Measurements from ENCODE around the gene USHBP1. TPM values are rescaled to one million over a fixed set of nuclear protein-coding genes. Genes with fewer than 3 reads are reported as not detected.

USHBP1 gene
- total RNA-seq, 1 donor from 2014 or later: not detected

- H3K27ac Mint-ChIP-seq (ENCODE audit: unreplicated experiment): no peak overlapping the region
- peak; percentile 63 for DNase-seq
- peaks cover 7% of the 10 kb centered on the region for H3K27me3 Mint-ChIP-seq (ENCODE audit: unreplicated experiment)
- peaks cover 5% of the 10 kb centered on the region for H3K36me3 Mint-ChIP-seq (ENCODE audit: unreplicated experiment)
- peaks cover 7% of the 10 kb centered on the region for H3K9me3 Mint-ChIP-seq (ENCODE audit: unreplicated experiment)
- TF ChIP-seq CTCF (IDR thresholded peaks at IDR 0.05; ENCODE audit: partially characterized antibody, unreplicated experiment): peak; percentile 66
- H3K4me3 Mint-ChIP-seq (ENCODE audit: unreplicated experiment): no peak overlapping the region
- H3K4me1 Mint-ChIP-seq (ENCODE audit: low read depth, unreplicated experiment): peaks cover 4% of the 10 kb centered on the region
Measured at GRCh38 chr19:17205237-17206140, 59.1 kb downstream of the USHBP1 start.

- Mint-ChIP-seq H3K9me3 (ENCODE audit: unreplicated experiment) (peaks cover 4% of the 10 kb centered on the region), H3K27ac (ENCODE audit: unreplicated experiment) (no peak overlapping the region), H3K36me3 (ENCODE audit: unreplicated experiment) (peaks cover 12% of the 10 kb centered on the region), H3K4me1 (ENCODE audit: low read depth, unreplicated experiment) (no peaks in the 10 kb centered on the region), H3K4me3 (ENCODE audit: unreplicated experiment) (no peak overlapping the region), H3K27me3 (ENCODE audit: unreplicated experiment) (peaks cover 9% of the 10 kb centered on the region)
- no peak for DNase-seq
- TF ChIP-seq CTCF (IDR thresholded peaks at IDR 0.05; ENCODE audit: partially characterized antibody, unreplicated experiment): no peak
Measured at GRCh38 chr19:17202713-17203112, 61.8 kb downstream of the USHBP1 start.

- Mint-ChIP-seq H3K4me3 (ENCODE audit: unreplicated experiment) (no peak overlapping the region), H3K27ac (ENCODE audit: unreplicated experiment) (no peak overlapping the region)
Measured at GRCh38 chr19:17202249-17202648, 62.3 kb downstream of the USHBP1 start.

GRCh38 chr19:17200408-17201079 is 64.0 kb downstream of the USHBP1 start:
- H3K9me3 Mint-ChIP-seq (ENCODE audit: unreplicated experiment): peaks cover 8% of the 10 kb centered on the region
- no peak overlapping the region for H3K4me3 Mint-ChIP-seq (ENCODE audit: unreplicated experiment)
- no peak for DNase-seq
- no peaks in the 10 kb centered on the region for H3K4me1 Mint-ChIP-seq (ENCODE audit: low read depth, unreplicated experiment)
- no peak for TF ChIP-seq CTCF (IDR thresholded peaks at IDR 0.05; ENCODE audit: partially characterized antibody, unreplicated experiment)
- peaks cover 7% of the 10 kb centered on the region for H3K27me3 Mint-ChIP-seq (ENCODE audit: unreplicated experiment)
- H3K36me3 Mint-ChIP-seq (ENCODE audit: unreplicated experiment): peaks cover 22% of the 10 kb centered on the region
- H3K27ac Mint-ChIP-seq (ENCODE audit: unreplicated experiment): no peak overlapping the region

More at GRCh38 chr19:17202249-17202648, 62.3 kb downstream of the USHBP1 start:
- Mint-ChIP-seq H3K36me3 (ENCODE audit: unreplicated experiment) (peaks cover 13% of the 10 kb centered on the region), H3K4me1 (ENCODE audit: low read depth, unreplicated experiment) (no peaks in the 10 kb centered on the region), H3K27me3 (ENCODE audit: unreplicated experiment) (peaks cover 9% of the 10 kb centered on the region), H3K9me3 (ENCODE audit: unreplicated experiment) (peaks cover 5% of the 10 kb centered on the region)
- TF ChIP-seq CTCF (IDR thresholded peaks at IDR 0.05; ENCODE audit: partially characterized antibody, unreplicated experiment): no peak
- no peak for DNase-seq

Other genes with a start within 250 kb of the USHBP1 start
- gene CPAMD8, start 237.9 kb downstream of the USHBP1 start, total RNA-seq (ENCODE audit: unreplicated experiment): 15.4 TPM
- gene HAUS8, start 189.3 kb downstream of the USHBP1 start, total RNA-seq (ENCODE audit: unreplicated experiment): 9.1 TPM
- 237 TPM for gene MYO9B, start 189.0 kb downstream of the USHBP1 start, total RNA-seq (ENCODE audit: unreplicated experiment)
- 14.9 TPM for gene USE1, start 49.4 kb downstream of the USHBP1 start, total RNA-seq (ENCODE audit: unreplicated experiment)
- 23.4 TPM for gene OCEL1, start 38.5 kb downstream of the USHBP1 start, total RNA-seq (ENCODE audit: unreplicated experiment)
- gene NR2F6, start 18.8 kb downstream of the USHBP1 start, total RNA-seq (ENCODE audit: unreplicated experiment): 109 TPM
- gene BABAM1, start 2.7 kb upstream of the USHBP1 start, total RNA-seq (ENCODE audit: unreplicated experiment): 85.7 TPM
- 9.3 TPM for gene ANKLE1, start 17.2 kb upstream of the USHBP1 start, total RNA-seq (ENCODE audit: unreplicated experiment)
- 14.1 TPM for gene ABHD8, start 38.7 kb upstream of the USHBP1 start, total RNA-seq (ENCODE audit: unreplicated experiment)
- gene MRPL34, start 41.1 kb upstream of the USHBP1 start, total RNA-seq (ENCODE audit: unreplicated experiment): 80.7 TPM
- gene DDA1, start 44.8 kb upstream of the USHBP1 start, total RNA-seq (ENCODE audit: unreplicated experiment): 81.2 TPM
- gene ANO8, start 70.1 kb upstream of the USHBP1 start, total RNA-seq (ENCODE audit: unreplicated experiment): 98.8 TPM
- gene GTPBP3, start 72.8 kb upstream of the USHBP1 start, total RNA-seq (ENCODE audit: unreplicated experiment): 61.2 TPM
- gene PLVAP, start 112.6 kb upstream of the USHBP1 start, total RNA-seq (ENCODE audit: unreplicated experiment): not detected
- gene CCDC194, start 129.5 kb upstream of the USHBP1 start, total RNA-seq (ENCODE audit: unreplicated experiment): not detected
- 1.4 TPM for gene BST2, start 140.9 kb upstream of the USHBP1 start, total RNA-seq (ENCODE audit: unreplicated experiment)
- gene MVB12A, start 155.3 kb upstream of the USHBP1 start, total RNA-seq (ENCODE audit: unreplicated experiment): 38.8 TPM
- not detected for gene TMEM221, start 183.9 kb upstream of the USHBP1 start, total RNA-seq (ENCODE audit: unreplicated experiment)
- not detected for gene NXNL1, start 196.2 kb upstream of the USHBP1 start, total RNA-seq (ENCODE audit: unreplicated experiment)
- gene SLC27A1, start 205.8 kb upstream of the USHBP1 start, total RNA-seq (ENCODE audit: unreplicated experiment): 16.9 TPM
- 66.0 TPM for gene PGLS, start 246.9 kb upstream of the USHBP1 start, total RNA-seq (ENCODE audit: unreplicated experiment)

Measured in glutamatergic neuron (in vitro differentiated cells).